NOMO-1 (cell line): ENCODE results near the gene TOMM20L.
"Not testable (repeated sequence)": the region's sequence is repeated elsewhere in the genome, so short reads cannot be mapped to it uniquely, and the experiment has no call there.

Source experiments
- DNase-seq, 2 experiments: peaks; one replicate each; lab custom pipeline; 2025; ENCODE audit not compliant: unreplicated experiment in 2 of 2; lab: John Stamatoyannopoulos, UW

TOMM20L gene

DNA sequence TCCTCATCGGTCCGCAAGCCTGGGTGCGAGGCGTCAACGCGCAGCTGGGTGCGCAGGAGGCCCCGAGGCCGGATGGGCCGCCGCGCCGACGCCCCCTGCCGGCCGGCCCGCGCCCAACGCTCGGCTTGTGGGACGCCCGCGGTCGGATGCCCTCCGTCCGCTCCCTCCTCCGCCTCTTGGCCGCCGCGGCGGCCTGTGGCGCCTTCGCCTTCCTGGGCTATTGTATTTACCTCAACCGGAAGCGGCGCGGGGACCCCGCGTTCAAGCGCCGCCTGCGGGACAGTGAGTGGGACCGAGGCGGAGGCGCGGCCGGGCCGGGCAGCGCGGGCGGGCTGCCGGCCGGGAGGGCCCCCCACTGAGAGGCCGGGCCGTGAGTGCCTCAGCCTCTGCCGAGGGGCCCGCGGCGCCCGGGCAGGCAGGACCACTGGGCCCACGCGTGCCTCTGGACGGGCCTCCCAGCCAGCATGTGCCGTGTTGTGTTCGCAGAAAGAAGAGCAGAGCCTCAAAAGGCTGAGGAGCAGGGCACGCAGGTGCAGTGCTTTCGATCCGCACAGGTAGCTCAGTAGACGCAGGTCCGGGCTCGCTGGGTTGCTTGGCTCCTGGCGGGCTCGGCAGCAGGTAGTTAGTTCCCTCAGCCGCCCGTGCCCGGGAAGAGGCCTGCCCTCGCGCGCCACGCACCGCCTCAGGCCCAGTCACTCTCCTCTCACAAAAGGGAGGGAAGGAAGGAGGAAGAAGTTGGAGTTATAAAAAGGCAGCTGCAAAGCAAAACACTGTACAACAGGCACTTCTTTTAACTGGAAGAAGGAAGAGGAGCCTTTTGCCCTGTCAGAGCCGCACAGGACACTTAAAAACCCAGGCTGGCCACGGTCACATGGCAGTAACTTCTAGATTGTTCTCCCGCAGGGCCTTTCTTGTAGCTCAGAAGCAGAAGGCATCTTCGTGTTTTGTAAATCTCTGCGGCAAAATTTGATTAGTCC lies at the start of gene TOMM20L:
TOMM20L (plus strand) TSS at position 119 of the 977 bp plus-strand sequence; CDS start at position 147, 28 bp downstream.
- DNase-seq, result peak; percentile 66 to 78

- peak in 1 of 2 experiments; percentile 24 for DNase-seq
These were observed 42.0 kb upstream of the TOMM20L start for GRCh38 chr14:58353516-58354299.

DNA sequence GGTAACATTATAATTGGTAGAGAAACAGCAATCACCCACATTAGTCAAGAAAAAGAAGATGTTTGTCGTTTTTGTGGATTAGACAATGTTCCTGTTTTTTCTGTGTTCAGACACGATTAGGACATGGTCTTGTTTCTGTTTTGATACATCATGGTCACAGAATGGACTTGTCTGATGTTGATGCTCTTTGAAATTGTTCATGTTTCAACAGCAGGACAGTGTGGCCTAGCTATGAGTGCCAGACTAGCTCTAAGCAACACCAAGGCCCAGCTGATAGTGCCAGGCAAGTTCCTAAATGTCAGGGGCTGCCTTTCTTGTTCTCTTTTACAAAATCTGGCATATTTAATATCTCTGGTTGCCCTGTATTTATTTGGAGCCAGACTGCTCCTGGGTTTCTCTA lies 40.9 kb upstream of the TOMM20L start:
- peak in 1 of 2 experiments; percentile 46 for DNase-seq

GRCh38 chr14:58356268-58356667 lies 39.5 kb upstream of the TOMM20L start:
- no peak for DNase-seq

GRCh38 chr14:58362272-58362671 lies 33.5 kb upstream of the TOMM20L start:
- DNase-seq, result not testable (repeated sequence)

- peak in 1 of 2 experiments; percentile 19 for DNase-seq
These were observed 32.8 kb upstream of the TOMM20L start for GRCh38 chr14:58362798-58363412.

DNA sequence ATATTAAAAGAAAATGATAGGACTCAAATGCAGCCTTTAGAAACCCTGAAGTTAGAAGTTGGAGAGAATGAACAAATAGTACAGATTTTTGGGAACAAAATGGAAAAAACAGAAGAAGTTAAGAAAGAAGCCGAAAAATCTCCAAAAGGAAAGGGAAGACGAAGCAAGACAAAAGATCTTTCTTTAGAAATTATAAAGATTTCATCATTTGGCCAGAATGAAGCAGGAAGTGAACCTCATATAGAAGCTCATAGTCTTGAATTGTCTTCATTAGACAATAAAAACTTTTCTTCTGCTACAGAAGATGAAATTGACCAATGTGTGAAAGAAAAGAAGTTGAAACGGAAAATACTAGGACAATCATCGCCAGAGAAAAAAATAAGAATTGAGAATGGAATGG lies 31.4 kb upstream of the TOMM20L start:
- DNase-seq, result no peak

GRCh38 chr14:58367296-58367695 lies 28.4 kb upstream of the TOMM20L start:
- DNase-seq, result no peak

GRCh38 chr14:58368956-58369355 lies 26.8 kb upstream of the TOMM20L start:
- DNase-seq, result no peak

DNA sequence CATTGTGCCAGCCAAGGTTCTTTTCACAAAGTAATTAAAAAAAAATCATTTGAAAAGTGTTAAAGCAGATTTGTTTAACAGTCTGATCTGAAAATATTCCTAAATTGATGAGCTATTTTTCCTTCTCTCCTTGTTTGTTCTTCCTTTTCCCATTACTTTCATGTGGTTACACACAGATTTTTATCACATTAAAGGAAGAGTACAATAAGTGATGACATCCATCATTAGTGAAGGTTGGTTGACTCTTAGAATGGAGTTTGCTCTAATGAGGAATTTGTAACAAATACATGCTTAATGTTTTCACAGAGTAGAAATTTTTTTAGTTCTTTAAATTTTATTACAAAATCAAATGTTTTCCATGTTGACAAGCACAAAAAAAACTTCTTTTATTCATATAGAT lies 18.9 kb upstream of the TOMM20L start:
- no peak for DNase-seq

DNA sequence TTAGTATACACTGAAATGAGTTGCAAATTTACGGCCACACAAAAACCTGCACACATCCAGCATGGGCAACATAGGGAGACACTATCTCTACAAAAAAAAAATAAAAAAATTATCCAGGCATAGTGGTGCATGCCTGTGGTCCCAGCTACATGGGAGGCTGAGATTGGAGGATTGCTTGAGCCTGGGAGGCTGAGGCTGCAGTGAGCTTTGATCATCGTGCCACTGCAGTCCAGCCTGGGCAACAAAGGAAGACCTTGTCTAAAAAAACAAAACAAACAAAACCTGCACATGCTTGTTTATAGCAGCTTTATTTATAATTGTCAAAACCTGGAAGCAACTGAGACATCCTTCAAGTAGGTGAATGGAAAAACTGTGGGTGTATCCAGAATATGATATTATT lies 4.9 kb upstream of the TOMM20L start:
- DNase-seq, result no peak

DNA sequence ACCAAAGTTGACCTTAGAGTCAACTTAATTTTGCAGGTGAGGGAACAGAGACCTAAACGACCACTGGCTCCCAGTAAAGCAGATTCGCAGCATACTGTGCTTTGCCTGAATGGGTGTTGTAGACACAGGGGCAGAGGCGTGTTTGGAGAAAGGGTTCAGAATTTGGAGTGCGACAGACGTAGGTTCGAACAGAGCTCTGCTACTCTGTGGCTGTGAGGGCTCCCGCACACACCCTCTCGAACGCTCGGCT lies 243 bp upstream of the TOMM20L start:
- DNase-seq, result no peak

DNA sequence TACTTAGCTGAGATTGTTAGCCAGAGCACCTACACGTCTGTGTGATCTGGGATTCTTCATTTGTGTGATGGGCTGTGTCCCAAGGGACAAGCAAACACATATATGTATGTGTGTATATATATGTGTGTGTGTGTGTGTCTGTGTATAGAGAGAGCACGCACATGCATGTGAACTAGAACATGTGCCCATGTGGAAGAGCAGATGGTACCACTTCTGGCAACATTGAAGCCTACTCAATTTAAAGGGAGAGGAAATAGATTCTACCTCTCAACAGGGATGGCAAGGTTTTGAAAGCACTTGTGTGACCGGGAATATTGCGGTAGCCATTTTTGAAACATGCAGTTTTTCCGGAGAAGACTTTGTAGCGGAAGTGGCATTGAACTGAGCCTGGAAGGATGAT lies 1.4 kb downstream of the TOMM20L start:
- DNase-seq, result no peak

GRCh38 chr14:58398495-58398894 lies 2.8 kb downstream of the TOMM20L start:
- DNase-seq, result no peak

DNA sequence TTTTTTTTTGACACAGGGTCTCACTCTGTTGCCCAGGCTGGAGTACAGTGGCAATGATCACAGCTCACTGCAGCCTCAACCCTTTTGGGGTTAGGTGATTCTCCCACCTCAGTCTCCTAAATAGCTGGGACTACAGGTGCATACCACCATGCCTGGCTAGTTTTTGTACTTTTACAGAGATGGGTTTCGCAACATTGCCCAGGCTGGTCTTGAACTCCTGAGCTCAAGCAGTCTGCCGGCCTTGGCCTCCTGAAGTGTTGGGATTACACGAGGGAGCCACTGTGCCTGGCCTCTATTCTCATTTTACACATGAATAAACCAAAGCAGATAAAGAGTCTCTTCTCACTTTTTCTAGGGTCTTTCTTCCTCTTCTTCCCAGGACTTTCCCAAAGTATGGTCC lies 3.2 kb downstream of the TOMM20L start:
- no peak for DNase-seq

GRCh38 chr14:58401587-58401986 lies 5.9 kb downstream of the TOMM20L start:
- no peak for DNase-seq

GRCh38 chr14:58408681-58409215 lies 13.0 kb downstream of the TOMM20L start:
- no peak for DNase-seq

DNA sequence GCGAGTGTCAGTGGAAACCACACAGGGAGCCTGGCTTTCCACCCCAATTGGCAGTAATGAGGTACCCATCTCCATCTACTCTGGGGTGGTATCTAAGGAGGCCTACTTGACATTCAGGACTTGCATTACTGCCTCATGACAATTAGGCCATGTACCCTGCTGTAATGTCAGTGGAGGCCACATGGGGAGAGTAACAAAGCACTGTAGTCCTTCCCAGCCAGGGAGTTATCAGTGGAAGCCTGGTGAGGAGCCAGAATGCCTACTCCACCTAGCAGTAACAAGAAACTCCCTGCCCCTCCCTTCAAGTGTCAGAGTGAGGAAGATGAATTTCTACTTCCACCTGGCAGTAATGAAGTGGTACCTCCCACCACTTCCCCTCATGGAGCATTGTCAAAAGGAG lies 19.1 kb downstream of the TOMM20L start:
- no peak for DNase-seq

GRCh38 chr14:58415636-58416547 lies 20.2 kb downstream of the TOMM20L start:
- no peak for DNase-seq

DNA sequence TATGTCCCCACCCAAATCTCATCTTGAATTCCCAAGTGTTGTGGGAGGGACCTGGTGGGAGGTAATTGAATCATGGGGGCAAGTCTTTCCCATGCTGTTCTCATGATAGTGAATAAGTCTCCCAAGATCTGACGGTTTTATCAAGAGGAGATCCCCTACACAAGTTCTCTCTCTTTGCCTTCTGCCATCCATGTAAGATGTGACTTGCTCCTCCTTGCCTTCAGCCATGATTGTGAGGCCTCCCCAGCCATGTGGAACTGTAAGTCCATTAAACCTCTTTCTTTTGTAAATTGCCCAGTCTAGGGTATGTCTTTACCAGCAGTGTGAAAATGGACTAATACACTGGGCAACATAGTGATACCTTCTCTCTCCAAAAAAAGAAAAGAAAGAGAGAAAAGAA lies 21.2 kb downstream of the TOMM20L start:
- DNase-seq, result not testable (repeated sequence)
